GM23338 (cell line): Measurements from ENCODE around the gene HTR7.

Experiments used
- CREB1 ChIP-seq: fragments of 250-450 bp; sonication (Bioruptor Pico); IDR thresholded peaks from 2 replicates; pipeline ENCODE4 v1.5.0; 2020; ENCODE audit warnings: low read depth, mild to moderate bottlenecking, moderate library complexity
- EZH2 ChIP-seq: fragments of 200-600 bp; sonication (generic); IDR thresholded peaks from one replicate; pipeline ENCODE4 v1.8.0; 2017; ENCODE audit warnings: antibody characterized with exemption, mild to moderate bottlenecking, low read depth; ENCODE audit not compliant: unreplicated experiment
- EZH2phosphoT487 ChIP-seq: fragments of 200-600 bp; sonication (generic); IDR thresholded peaks from one replicate; pipeline ENCODE4 v1.8.1; 2018; ENCODE audit warnings: antibody characterized with exemption; ENCODE audit not compliant: unreplicated experiment
- JUNB ChIP-seq: IDR thresholded peaks from one replicate; pipeline ENCODE4 v1.6.1; 2016; ENCODE audit warnings: antibody characterized with exemption; ENCODE audit not compliant: unreplicated experiment
- POLR2AphosphoS5 ChIP-seq: IDR thresholded peaks from 2 replicates; pipeline ENCODE4 v1.6.1; 2016; ENCODE audit warnings: antibody characterized with exemption, low read depth
- ZNF462 ChIP-seq: fragments of 250-450 bp; sonication (Bioruptor Pico); IDR thresholded peaks from 2 replicates; pipeline ENCODE4 v1.5.0; 2020; ENCODE audit warnings: mild to moderate bottlenecking, moderate library complexity
- TF ChIP-seq, protein P1 (sequence below), 2 experiments: fragments of 200-600 bp in 1 of 2; sonication (generic) in 1 of 2; conservative IDR thresholded peaks; 2 replicates each; pipeline versions ENCODE4 v1.5.1 to v1.6.1; 2016 to 2017; ENCODE audit warnings: antibody characterized with exemption in 2 of 2, low read depth in 2 of 2, mild to moderate bottlenecking in 2 of 2, moderate library complexity in 1 of 2
- TF ChIP-seq, protein P2 (sequence below): IDR thresholded peaks from one replicate; pipeline ENCODE4 v1.6.1; 2018; ENCODE audit warnings: antibody characterized with exemption; ENCODE audit not compliant: unreplicated experiment

GRCh38 chr10:90785782-90786181, 72.1 kb downstream of the HTR7 start:
- TF ChIP-seq, protein P1, sequence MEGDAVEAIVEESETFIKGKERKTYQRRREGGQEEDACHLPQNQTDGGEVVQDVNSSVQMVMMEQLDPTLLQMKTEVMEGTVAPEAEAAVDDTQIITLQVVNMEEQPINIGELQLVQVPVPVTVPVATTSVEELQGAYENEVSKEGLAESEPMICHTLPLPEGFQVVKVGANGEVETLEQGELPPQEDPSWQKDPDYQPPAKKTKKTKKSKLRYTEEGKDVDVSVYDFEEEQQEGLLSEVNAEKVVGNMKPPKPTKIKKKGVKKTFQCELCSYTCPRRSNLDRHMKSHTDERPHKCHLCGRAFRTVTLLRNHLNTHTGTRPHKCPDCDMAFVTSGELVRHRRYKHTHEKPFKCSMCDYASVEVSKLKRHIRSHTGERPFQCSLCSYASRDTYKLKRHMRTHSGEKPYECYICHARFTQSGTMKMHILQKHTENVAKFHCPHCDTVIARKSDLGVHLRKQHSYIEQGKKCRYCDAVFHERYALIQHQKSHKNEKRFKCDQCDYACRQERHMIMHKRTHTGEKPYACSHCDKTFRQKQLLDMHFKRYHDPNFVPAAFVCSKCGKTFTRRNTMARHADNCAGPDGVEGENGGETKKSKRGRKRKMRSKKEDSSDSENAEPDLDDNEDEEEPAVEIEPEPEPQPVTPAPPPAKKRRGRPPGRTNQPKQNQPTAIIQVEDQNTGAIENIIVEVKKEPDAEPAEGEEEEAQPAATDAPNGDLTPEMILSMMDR (conservative IDR thresholded peaks at IDR 0.05; ENCODE audit: low read depth in 2 of 2) = no peak
- TF ChIP-seq EZH2 = no peak
- TF ChIP-seq EZH2phosphoT487 = no peak
- TF ChIP-seq, protein P2, sequence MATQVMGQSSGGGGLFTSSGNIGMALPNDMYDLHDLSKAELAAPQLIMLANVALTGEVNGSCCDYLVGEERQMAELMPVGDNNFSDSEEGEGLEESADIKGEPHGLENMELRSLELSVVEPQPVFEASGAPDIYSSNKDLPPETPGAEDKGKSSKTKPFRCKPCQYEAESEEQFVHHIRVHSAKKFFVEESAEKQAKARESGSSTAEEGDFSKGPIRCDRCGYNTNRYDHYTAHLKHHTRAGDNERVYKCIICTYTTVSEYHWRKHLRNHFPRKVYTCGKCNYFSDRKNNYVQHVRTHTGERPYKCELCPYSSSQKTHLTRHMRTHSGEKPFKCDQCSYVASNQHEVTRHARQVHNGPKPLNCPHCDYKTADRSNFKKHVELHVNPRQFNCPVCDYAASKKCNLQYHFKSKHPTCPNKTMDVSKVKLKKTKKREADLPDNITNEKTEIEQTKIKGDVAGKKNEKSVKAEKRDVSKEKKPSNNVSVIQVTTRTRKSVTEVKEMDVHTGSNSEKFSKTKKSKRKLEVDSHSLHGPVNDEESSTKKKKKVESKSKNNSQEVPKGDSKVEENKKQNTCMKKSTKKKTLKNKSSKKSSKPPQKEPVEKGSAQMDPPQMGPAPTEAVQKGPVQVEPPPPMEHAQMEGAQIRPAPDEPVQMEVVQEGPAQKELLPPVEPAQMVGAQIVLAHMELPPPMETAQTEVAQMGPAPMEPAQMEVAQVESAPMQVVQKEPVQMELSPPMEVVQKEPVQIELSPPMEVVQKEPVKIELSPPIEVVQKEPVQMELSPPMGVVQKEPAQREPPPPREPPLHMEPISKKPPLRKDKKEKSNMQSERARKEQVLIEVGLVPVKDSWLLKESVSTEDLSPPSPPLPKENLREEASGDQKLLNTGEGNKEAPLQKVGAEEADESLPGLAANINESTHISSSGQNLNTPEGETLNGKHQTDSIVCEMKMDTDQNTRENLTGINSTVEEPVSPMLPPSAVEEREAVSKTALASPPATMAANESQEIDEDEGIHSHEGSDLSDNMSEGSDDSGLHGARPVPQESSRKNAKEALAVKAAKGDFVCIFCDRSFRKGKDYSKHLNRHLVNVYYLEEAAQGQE = no peak
- TF ChIP-seq POLR2AphosphoS5 = no peak
- no peak for TF ChIP-seq CREB1
- TF ChIP-seq ZNF462 (CRISPR knock-in tag) = no peak
- TF ChIP-seq JUNB = no peak
